NCI-H2029 (cell line): ENCODE measurements around the gene PPARG.

Experiments used
- DNase-seq: peaks from one replicate; lab custom pipeline; 2025; lab: John Stamatoyannopoulos, UW

PPARG gene

GRCh38 chr3:12313519-12313918, 24.6 kb downstream of the PPARG start:
- DNase-seq, result no peak

GRCh38 chr3:12316253-12316652, 27.4 kb downstream of the PPARG start:
- DNase-seq, result no peak

GRCh38 chr3:12316729-12317351, 28.0 kb downstream of the PPARG start:
- DNase-seq, result no peak

GRCh38 chr3:12317914-12318313, 29.0 kb downstream of the PPARG start:
- no peak for DNase-seq

GRCh38 chr3:12318758-12319621, 30.1 kb downstream of the PPARG start:
- DNase-seq, result no peak

GRCh38 chr3:12321015-12321414, 32.1 kb downstream of the PPARG start:
- no peak for DNase-seq

- no peak for DNase-seq
These were observed 34.4 kb downstream of the PPARG start for GRCh38 chr3:12323237-12323636.

GRCh38 chr3:12325586-12326515, 37.0 kb downstream of the PPARG start:
- no peak for DNase-seq

GRCh38 chr3:12327021-12327420, 38.2 kb downstream of the PPARG start:
- no peak for DNase-seq

GRCh38 chr3:12328132-12328836, 39.4 kb downstream of the PPARG start:
- DNase-seq, result no peak

GRCh38 chr3:12328837-12329462, 40.1 kb downstream of the PPARG start:
- no peak for DNase-seq

GRCh38 chr3:12334786-12335185, 45.9 kb downstream of the PPARG start:
- no peak for DNase-seq

- no peak for DNase-seq
These were observed 46.6 kb downstream of the PPARG start for GRCh38 chr3:12335421-12335820.

GRCh38 chr3:12336099-12336498, 47.2 kb downstream of the PPARG start:
- DNase-seq, result no peak

GRCh38 chr3:12338595-12339546, 50.0 kb downstream of the PPARG start:
- no peak for DNase-seq

- no peak for DNase-seq
These were observed 51.0 kb downstream of the PPARG start for GRCh38 chr3:12339701-12340480.

GRCh38 chr3:12340506-12340905, 51.6 kb downstream of the PPARG start:
- DNase-seq, result no peak

- no peak for DNase-seq
These were observed 53.3 kb downstream of the PPARG start for GRCh38 chr3:12342151-12342550.

- no peak for DNase-seq
These were observed 54.2 kb downstream of the PPARG start for GRCh38 chr3:12343047-12343501.
